ENCODE data around the gene OPN1SW.

OPN1SW gene

DNA sequence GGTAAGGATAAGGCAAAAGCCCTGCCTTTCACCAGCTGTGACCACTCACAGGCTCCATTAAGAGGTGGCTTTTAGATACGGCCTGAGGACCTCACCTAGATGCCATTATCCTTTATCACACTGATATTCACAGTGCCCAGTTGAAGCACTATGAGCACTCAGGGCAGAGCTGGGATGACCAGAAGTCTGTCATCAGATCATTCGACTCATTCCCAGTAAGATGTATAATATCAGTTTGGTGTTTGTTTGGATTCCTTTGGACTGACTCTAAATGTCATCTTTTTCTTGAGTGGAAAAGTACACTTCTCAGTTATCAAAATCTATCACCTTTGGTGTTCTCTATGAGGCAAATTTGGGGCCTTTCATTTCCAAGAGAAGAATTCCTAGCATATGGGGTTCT, 34.9 kb upstream of the OPN1SW start:
- Histone ChIP-seq H3K9me3 (ENCODE audit: control insufficient read depth, low read length) (no peaks in the 10 kb centered on the region), H3K27me3 (ENCODE audit: control insufficient read depth, insufficient read depth, low read length) (no peaks in the 10 kb centered on the region), H3K9ac (no peak overlapping the region), H3K27ac (peak overlapping the region; percentile 74), H3K79me2 (no peaks in the 10 kb centered on the region), H3K36me3 (ENCODE audit: control insufficient read depth, insufficient read depth, low read length) (no peaks in the 10 kb centered on the region), H3K4me3 (ENCODE audit: low read depth, low read length) (no peak overlapping the region), H3K4me2 (ENCODE audit: low read length) (no peak overlapping the region), H2AFZ (peak overlapping the region; percentile 70), H3K4me1 (peaks cover 54% of the 10 kb centered on the region)
- TF ChIP-seq, protein P1, sequence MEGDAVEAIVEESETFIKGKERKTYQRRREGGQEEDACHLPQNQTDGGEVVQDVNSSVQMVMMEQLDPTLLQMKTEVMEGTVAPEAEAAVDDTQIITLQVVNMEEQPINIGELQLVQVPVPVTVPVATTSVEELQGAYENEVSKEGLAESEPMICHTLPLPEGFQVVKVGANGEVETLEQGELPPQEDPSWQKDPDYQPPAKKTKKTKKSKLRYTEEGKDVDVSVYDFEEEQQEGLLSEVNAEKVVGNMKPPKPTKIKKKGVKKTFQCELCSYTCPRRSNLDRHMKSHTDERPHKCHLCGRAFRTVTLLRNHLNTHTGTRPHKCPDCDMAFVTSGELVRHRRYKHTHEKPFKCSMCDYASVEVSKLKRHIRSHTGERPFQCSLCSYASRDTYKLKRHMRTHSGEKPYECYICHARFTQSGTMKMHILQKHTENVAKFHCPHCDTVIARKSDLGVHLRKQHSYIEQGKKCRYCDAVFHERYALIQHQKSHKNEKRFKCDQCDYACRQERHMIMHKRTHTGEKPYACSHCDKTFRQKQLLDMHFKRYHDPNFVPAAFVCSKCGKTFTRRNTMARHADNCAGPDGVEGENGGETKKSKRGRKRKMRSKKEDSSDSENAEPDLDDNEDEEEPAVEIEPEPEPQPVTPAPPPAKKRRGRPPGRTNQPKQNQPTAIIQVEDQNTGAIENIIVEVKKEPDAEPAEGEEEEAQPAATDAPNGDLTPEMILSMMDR (IDR thresholded peaks at IDR 0.05): no peak

DNA sequence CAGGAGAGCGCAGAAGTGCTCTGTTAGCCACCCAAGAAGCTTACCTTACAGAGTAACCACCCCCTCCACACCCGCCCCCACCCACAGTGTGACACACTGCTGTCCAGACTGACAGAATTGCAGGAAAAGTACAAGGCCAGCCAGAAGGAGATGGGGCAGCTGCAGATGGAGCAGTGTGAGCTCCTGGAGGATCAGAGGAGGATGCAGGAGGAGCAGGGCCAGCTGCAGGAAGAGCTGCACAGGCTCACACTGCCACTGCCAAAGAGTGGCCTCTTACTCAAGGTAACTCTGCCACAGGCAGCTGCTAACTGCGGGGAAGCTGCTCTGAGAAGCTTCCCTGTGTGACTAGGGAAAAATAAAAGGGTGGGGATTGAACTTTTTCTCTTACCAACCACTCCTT, 33.8 kb upstream of the OPN1SW start:
- Histone ChIP-seq H3K4me3 (ENCODE audit: low read depth, low read length) (no peak overlapping the region), H3K27ac (no peak overlapping the region), H3K4me2 (ENCODE audit: low read length) (no peak overlapping the region), H3K9ac (no peak overlapping the region), H3K36me3 (ENCODE audit: control insufficient read depth, insufficient read depth, low read length) (no peaks in the 10 kb centered on the region), H3K9me3 (ENCODE audit: control insufficient read depth, low read length) (no peaks in the 10 kb centered on the region), H2AFZ (no peak overlapping the region), H3K79me2 (no peaks in the 10 kb centered on the region), H3K27me3 (ENCODE audit: control insufficient read depth, insufficient read depth, low read length) (no peaks in the 10 kb centered on the region), H3K4me1 (peaks cover 43% of the 10 kb centered on the region)
- TF ChIP-seq, protein P1 (IDR thresholded peaks at IDR 0.05): no peak

DNA sequence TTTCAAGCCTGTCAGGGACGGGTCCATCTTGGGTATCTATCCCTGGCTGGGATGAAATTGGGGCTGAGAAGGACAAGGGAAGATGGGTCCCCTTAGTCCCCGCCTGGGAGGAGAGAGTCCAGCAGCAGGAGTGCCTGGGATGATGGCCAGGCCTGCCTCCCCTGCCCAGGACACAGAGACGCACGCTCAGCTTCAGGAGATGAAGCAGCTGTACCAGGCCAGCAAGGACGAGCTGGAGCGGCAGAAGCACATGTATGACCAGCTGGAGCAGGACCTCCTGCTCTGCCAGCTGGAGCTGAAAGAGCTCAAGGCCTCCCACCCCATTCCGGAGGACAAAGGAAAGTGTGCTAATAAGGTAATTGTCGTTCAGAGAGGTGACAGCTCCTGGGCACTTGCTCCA, 31.6 kb upstream of the OPN1SW start:
- H3K36me3 ChIP-seq (ENCODE audit: control insufficient read depth, insufficient read depth, low read length): no peaks in the 10 kb centered on the region
- no peak overlapping the region for H3K4me3 ChIP-seq (ENCODE audit: low read depth, low read length)
- H3K79me2 ChIP-seq: no peaks in the 10 kb centered on the region
- no peak overlapping the region for H3K9ac ChIP-seq
- H2AFZ ChIP-seq: no peak overlapping the region
- H3K4me2 ChIP-seq (ENCODE audit: low read length): no peak overlapping the region
- TF ChIP-seq, protein P1 (IDR thresholded peaks at IDR 0.05): no peak
- no peak overlapping the region for H3K27ac ChIP-seq
- no peaks in the 10 kb centered on the region for H3K9me3 ChIP-seq (ENCODE audit: control insufficient read depth, low read length)
- peaks cover 21% of the 10 kb centered on the region for H3K4me1 ChIP-seq
- H3K27me3 ChIP-seq (ENCODE audit: control insufficient read depth, insufficient read depth, low read length): no peaks in the 10 kb centered on the region

DNA sequence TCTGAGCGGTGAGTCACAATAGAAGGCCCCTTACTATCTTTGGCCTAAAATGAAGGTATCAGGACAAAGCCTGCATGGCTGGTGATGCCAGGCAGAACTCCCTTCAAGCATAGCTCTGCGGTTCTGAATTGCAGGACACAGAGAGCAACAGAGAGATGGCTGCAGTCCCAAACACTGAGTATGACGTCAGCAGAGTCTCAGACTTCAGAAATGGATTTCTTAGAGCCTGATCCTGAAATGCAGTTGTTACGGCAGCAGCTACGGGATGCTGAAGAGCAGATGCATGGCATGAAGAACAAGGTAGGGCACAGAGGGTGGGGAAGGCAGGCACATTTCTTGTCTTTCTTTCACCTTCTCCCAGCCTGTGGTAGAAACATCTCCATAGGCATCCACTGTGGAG, 29.6 kb upstream of the OPN1SW start:
- H3K4me1 ChIP-seq: peaks cover 2% of the 10 kb centered on the region
- TF ChIP-seq, protein P1 (IDR thresholded peaks at IDR 0.05): no peak
- H2AFZ ChIP-seq: no peak overlapping the region

DNA sequence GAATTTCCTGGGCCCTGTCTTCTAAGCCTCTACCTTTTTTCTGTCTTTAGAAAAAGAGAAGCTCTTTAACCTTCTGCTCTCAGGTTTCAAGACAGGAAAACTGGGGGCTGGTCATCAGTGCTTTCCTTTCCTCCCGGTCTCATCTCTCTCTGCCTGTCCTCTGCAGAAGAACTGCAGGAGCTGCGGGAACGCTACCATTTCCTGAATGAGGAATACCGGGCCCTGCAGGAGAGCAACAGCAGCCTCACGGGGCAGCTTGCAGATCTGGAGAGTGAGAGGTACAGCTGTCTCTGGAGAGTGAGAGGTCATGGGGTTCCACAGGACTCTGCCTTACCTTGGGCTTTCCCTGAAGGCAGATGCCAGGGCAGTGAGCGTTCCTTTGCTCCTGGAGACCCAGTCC, 28.9 kb upstream of the OPN1SW start:
- Histone ChIP-seq H2AFZ (peak overlapping the region; percentile 1), H3K4me2 (ENCODE audit: low read length) (no peak overlapping the region), H3K4me1 (no peaks in the 10 kb centered on the region), H3K4me3 (ENCODE audit: low read depth, low read length) (no peak overlapping the region), H3K9ac (no peak overlapping the region), H3K27me3 (ENCODE audit: control insufficient read depth, insufficient read depth, low read length) (no peaks in the 10 kb centered on the region), H3K27ac (no peak overlapping the region), H3K79me2 (no peaks in the 10 kb centered on the region), H3K36me3 (ENCODE audit: control insufficient read depth, insufficient read depth, low read length) (no peaks in the 10 kb centered on the region), H3K9me3 (ENCODE audit: control insufficient read depth, low read length) (no peaks in the 10 kb centered on the region)
- TF ChIP-seq, protein P1 (IDR thresholded peaks at IDR 0.05): no peak

More for the DNA sequence above, 29.6 kb upstream of the OPN1SW start:
- no peak overlapping the region for H3K9ac ChIP-seq
- no peaks in the 10 kb centered on the region for H3K79me2 ChIP-seq
- no peak overlapping the region for H3K27ac ChIP-seq
- no peak overlapping the region for H3K4me2 ChIP-seq (ENCODE audit: low read length)
- H3K4me3 ChIP-seq (ENCODE audit: low read depth, low read length): no peak overlapping the region
- no peaks in the 10 kb centered on the region for H3K36me3 ChIP-seq (ENCODE audit: control insufficient read depth, insufficient read depth, low read length)
- H3K27me3 ChIP-seq (ENCODE audit: control insufficient read depth, insufficient read depth, low read length): no peaks in the 10 kb centered on the region
- no peaks in the 10 kb centered on the region for H3K9me3 ChIP-seq (ENCODE audit: control insufficient read depth, low read length)
